HepG2 (cell line): ENCODE data around the gene LLGL2. TPM values are rescaled to one million over a fixed set of nuclear protein-coding genes. Genes with fewer than 3 reads are reported as not detected.

Source experiments
- ISL2 ChIP-seq: sonication (generic); formaldehyde crosslinking; IDR thresholded peaks from 2 replicates; pipeline ENCODE4 v1.5.0; 2020; ENCODE audit warnings: missing genetic modification reagents
- POLR2A ChIP-seq, 2 experiments: IDR thresholded peaks; 2 replicates each; pipeline ENCODE4 v1.6.1; 2011; ENCODE audit warnings: low read depth in 2 of 2, low read length in 2 of 2, mild to moderate bottlenecking in 1 of 2, moderate library complexity in 1 of 2; ENCODE audit not compliant: insufficient read depth in 1 of 2
- SPEN ChIP-seq: sonication (generic); formaldehyde crosslinking; IDR thresholded peaks from 2 replicates; pipeline ENCODE4 v1.5.1; 2020; ENCODE audit warnings: low read depth, mild to moderate bottlenecking, missing genetic modification reagents
- ZFP36L1 ChIP-seq: sonication (generic); formaldehyde crosslinking; IDR thresholded peaks from 2 replicates; pipeline ENCODE4 v1.8.0; 2022; ENCODE audit warnings: mild to moderate bottlenecking, missing genetic modification reagents, moderate library complexity
- ZFYVE20 ChIP-seq: sonication (generic); formaldehyde crosslinking; IDR thresholded peaks from 2 replicates; pipeline ENCODE4 v1.8.0; 2023; ENCODE audit warnings: low read depth, mild to moderate bottlenecking, moderate library complexity, missing genetic modification reagents, borderline replicate concordance
- ZMAT3 ChIP-seq: sonication (generic); formaldehyde crosslinking; conservative IDR thresholded peaks from 2 replicates; pipeline ENCODE4 v1.7.0; 2021; ENCODE audit warnings: missing genetic modification reagents
- ZNF224 ChIP-seq: sonication (generic); formaldehyde crosslinking; IDR thresholded peaks from 2 replicates; pipeline ENCODE4 v1.5.0; 2020; ENCODE audit warnings: mild to moderate bottlenecking, missing genetic modification reagents
- ZNF33B ChIP-seq: sonication (generic); formaldehyde crosslinking; IDR thresholded peaks from 2 replicates; pipeline ENCODE4 v1.5.1; 2020; ENCODE audit warnings: mild to moderate bottlenecking, missing genetic modification reagents
- ZNF441 ChIP-seq: sonication (generic); formaldehyde crosslinking; IDR thresholded peaks from 2 replicates; pipeline ENCODE4 v1.7.0; 2021; ENCODE audit warnings: missing genetic modification reagents, borderline replicate concordance
- ZNF616 ChIP-seq: sonication (generic); formaldehyde crosslinking; IDR thresholded peaks from 2 replicates; pipeline ENCODE4 v1.5.0; 2020; ENCODE audit warnings: low read depth, mild to moderate bottlenecking, missing genetic modification reagents
- ZSCAN20 ChIP-seq: sonication (generic); formaldehyde crosslinking; IDR thresholded peaks from 2 replicates; pipeline ENCODE4 v1.4.0; 2020; ENCODE audit warnings: missing genetic modification reagents, mild to moderate bottlenecking, borderline replicate concordance
- ZSCAN22 ChIP-seq: sonication (generic); formaldehyde crosslinking; IDR thresholded peaks from 2 replicates; pipeline ENCODE4 v1.4.0; 2020; ENCODE audit warnings: mild to moderate bottlenecking, missing genetic modification reagents
- polyA plus RNA-seq, 8 experiments: library from polyadenylated mRNA; depleted of rRNA in 3 of 8; stranded (reverse) in 7 of 8; unstranded in 1 of 8; fragments of >200 nt; fragmentation: Illumina TruSeq in 4 of 8; extraction: Trizol in 4 of 8; gene quantifications; 2 replicates each; pipeline versions ENCODE4 v1.2.1 to v1.2.3, GENCODE V29; 2011 to 2016; ENCODE audit warnings: low read depth in 4 of 8, missing spikeins in 1 of 8, mixed read lengths in 1 of 8; ENCODE audit not compliant: insufficient read depth in 1 of 8
- total RNA-seq, 5 experiments: library from RNA; depleted of rRNA; stranded (reverse); fragments of >200 nt; fragmentation: Illumina TruSeq; extraction: Trizol; gene quantifications; 2 replicates each; pipeline ENCODE4 v1.2.3, GENCODE V29; 2016; ENCODE audit warnings: low read depth in 1 of 5
- TF ChIP-seq, protein P1 (sequence below): sonication (generic); formaldehyde crosslinking; IDR thresholded peaks from 2 replicates; pipeline ENCODE4 v1.4.0; 2020; ENCODE audit warnings: mild to moderate bottlenecking, missing genetic modification reagents
- TF ChIP-seq, protein P2 (sequence below): sonication (generic); formaldehyde crosslinking; IDR thresholded peaks from 2 replicates; pipeline ENCODE4 v1.5.1; 2020; ENCODE audit warnings: mild to moderate bottlenecking, missing genetic modification reagents, moderate library complexity
- TF ChIP-seq, protein P3 (sequence below): sonication (generic); formaldehyde crosslinking; IDR thresholded peaks from 2 replicates; pipeline ENCODE4 v1.4.0; 2020; ENCODE audit warnings: mild to moderate bottlenecking, missing genetic modification reagents
- TF ChIP-seq, protein P4 (sequence below): sonication (generic); formaldehyde crosslinking; IDR thresholded peaks from 2 replicates; pipeline ENCODE4 v1.8.0; 2022; ENCODE audit warnings: mild to moderate bottlenecking, missing genetic modification reagents, borderline replicate concordance

The LLGL2 gene
- total and polyA plus RNA-seq, 2 of the 13 experiments (the other 11 are each of a cell fraction or from before 2014, with no cell fraction given): 83.0 to 86.7 TPM

DNA sequence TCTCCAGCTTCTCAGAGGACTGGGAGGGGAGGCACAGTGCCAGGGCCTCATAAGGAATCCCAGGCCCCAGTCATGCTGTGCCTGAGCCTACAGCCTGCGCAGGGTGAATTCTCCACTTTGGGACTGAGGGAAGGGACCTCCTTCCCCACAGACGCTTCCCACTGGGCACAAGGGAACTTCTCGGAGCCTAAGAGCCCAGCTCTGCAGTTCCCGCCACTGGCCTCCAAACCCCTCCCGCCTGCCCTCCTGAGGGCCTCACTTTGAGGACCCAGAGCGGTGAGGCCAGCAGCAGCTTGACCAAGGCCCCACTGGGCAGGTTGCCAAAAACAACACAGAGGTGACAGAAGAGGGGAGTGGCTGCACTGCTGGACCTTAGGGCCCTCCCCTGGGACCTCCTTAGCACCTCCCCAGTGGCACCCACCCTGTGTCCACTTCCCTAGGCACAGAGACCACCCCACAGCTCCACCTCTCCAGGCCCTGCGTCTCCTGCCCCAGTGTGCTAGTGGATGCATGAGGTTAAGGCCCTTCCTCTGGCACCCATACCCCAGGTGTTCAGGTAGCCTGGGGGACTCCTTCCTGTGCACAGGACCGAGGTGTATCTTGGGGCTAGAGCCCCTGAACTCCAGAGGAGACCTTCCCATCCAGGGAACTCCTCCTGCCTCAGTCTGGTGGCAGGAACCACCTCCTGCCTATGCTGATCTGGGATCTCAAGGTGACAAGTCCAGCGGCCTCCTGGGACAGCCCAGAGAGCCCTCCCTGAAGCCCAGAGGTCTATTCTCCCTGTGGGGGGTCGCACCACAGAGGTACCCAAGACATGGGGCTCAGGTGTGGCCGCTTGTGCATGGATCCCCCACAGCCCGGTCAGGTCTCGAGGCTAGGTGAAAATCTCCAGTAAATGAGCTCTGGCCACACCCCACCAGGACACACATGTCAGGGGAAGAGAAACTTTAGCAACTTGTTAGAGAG, 13.6 kb upstream of the LLGL2 start (continued):
- TF ChIP-seq ZNF224 (CRISPR knock-in tag) (peak; percentile 37; the same call in 1 of the 2 replicates), ZFYVE20 (CRISPR knock-in tag) (no peak), ZFP36L1 (CRISPR knock-in tag) (peak; percentile 90; the same call in 1 of the 2 replicates), ZNF616 (CRISPR knock-in tag) (no peak), POLR2A (IDR thresholded peaks at IDR 0.05; ENCODE audit: insufficient read depth in 1 of 2, low read depth in 2 of 2, low read length in 2 of 2) (0 out of 4 replicates have a peak, but pooled peaks of 1 of the 2 experiments have one; percentile 20), ZNF441 (CRISPR knock-in tag) (peak; percentile 69; the same call in 1 of the 2 replicates), ZSCAN22 (CRISPR knock-in tag) (no peak), ISL2 (CRISPR knock-in tag) (peak; percentile 79), ZMAT3 (peak; percentile 64; the same call in 1 of the 2 replicates), ZNF33B (CRISPR knock-in tag) (no peak; the same call in 1 of the 2 replicates), SPEN (CRISPR knock-in tag) (peak; percentile 85; the same call in 1 of the 2 replicates), ZSCAN20 (CRISPR knock-in tag) (no peak)
- TF ChIP-seq, protein P1, sequence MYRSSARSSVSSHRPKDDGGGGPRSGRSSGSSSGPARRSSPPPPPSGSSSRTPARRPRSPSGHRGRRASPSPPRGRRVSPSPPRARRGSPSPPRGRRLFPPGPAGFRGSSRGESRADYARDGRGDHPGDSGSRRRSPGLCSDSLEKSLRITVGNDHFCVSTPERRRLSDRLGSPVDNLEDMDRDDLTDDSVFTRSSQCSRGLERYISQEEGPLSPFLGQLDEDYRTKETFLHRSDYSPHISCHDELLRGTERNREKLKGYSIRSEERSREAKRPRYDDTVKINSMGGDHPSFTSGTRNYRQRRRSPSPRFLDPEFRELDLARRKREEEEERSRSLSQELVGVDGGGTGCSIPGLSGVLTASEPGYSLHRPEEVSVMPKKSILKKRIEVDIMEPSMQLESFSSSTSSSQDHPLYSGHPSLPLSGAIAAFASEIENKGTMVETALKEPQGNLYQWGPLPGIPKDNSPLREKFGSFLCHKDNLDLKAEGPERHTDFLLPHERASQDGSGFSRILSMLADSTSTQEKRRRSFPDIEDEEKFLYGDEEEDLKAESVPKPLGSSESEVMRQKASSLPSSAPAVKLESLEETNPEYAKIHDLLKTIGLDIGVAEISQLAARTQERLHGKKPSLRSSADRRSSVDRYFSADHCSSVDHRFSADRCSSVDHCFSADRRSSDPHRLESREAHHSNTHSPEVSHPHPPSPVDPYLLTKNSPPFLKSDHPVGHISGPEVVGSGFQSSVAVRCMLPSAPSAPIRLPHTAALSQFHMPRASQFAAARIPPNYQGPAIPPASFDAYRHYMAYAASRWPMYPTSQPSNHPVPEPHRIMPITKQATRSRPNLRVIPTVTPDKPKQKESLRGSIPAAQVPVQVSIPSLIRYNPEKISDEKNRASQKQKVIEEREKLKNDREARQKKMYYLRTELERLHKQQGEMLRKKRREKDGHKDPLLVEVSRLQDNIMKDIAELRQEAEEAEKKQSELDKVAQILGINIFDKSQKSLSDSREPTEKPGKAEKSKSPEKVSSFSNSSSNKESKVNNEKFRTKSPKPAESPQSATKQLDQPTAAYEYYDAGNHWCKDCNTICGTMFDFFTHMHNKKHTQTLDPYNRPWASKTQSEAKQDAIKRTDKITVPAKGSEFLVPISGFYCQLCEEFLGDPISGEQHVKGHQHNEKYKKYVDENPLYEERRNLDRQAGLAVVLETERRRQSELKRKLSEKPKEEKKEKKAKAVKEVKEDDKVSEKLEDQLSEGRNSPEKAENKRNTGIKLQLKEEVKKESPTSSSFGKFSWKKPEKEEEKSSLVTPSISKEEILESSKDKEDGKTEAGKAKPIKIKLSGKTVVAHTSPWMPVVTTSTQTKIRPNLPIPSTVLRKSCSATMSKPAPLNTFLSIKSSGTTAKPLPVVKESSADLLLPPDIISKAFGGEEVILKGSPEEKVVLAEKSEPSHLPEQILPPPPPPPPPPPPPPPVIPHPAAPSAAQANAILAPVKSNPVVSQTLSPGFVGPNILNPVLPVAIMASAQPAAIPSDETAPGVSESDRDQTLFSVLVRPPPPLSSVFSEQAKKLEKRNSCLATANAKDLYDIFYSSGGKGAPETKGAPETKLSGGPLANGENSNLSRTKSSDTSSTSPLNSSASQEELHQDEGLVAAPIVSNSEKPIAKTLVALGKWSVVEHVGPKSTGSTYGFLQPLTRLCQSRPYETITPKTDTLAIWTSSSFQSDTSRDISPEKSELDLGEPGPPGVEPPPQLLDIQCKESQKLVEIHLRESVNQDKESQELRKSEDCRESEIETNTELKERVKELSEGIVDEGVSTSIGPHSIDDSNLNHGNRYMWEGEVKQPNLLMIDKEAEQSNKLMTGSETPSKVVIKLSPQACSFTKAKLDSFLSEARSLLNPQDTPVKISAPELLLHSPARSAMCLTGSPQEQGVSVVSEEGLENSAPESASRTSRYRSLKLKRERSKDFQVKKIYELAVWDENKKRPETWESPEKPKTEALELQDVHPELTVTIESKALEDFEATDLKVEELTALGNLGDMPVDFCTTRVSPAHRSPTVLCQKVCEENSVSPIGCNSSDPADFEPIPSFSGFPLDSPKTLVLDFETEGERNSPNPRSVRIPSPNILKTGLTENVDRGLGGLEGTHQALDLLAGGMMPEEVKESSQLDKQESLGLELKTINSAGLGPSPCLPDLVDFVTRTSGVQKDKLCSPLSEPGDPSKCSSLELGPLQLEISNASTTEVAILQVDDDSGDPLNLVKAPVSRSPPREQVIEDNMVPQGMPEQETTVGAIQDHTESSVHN (CRISPR knock-in tag): peak; percentile 85
- TF ChIP-seq, protein P2, sequence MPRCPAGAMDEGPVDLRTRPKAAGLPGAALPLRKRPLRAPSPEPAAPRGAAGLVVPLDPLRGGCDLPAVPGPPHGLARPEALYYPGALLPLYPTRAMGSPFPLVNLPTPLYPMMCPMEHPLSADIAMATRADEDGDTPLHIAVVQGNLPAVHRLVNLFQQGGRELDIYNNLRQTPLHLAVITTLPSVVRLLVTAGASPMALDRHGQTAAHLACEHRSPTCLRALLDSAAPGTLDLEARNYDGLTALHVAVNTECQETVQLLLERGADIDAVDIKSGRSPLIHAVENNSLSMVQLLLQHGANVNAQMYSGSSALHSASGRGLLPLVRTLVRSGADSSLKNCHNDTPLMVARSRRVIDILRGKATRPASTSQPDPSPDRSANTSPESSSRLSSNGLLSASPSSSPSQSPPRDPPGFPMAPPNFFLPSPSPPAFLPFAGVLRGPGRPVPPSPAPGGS: peak; percentile 93
- TF ChIP-seq, protein P3, sequence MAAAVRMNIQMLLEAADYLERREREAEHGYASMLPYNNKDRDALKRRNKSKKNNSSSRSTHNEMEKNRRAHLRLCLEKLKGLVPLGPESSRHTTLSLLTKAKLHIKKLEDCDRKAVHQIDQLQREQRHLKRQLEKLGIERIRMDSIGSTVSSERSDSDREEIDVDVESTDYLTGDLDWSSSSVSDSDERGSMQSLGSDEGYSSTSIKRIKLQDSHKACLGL (CRISPR knock-in tag): peak; percentile 78
- TF ChIP-seq, protein P4, sequence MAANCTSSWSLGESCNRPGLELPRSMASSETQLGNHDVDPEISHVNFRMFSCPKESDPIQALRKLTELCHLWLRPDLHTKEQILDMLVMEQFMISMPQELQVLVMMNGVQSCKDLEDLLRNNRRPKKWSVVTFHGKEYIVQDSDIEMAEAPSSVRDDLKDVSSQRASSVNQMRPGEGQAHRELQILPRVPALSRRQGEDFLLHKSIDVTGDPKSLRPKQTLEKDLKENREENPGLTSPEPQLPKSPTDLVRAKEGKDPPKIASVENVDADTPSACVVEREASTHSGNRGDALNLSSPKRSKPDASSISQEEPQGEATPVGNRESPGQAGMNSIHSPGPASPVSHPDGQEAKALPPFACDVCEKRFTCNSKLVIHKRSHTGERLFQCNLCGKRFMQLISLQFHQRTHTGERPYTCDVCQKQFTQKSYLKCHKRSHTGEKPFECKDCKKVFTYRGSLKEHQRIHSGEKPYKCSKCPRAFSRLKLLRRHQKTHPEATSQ (CRISPR knock-in tag): no peak
